ENCODE measurements around the gene DHX36.

DNA sequence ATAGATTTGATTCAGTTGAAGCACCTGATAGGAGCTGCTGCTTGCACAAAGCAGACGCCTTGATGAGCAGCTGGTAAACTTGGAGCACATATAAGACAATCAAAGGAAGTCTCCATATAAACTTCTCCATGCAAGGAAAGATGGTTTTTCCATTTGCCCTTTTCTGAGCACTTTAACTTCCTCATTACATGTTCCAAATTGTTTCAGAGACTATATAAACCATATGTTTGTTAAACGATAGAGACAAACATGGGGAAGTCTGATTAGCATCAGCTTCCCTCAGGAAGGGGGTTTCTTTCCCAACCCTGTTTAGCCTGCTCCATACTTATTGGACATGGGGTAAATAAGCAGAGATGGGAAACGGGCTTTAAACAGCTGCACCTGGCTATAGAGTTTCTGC is 88.0 kb downstream of the DHX36 start:
- TF ChIP-seq, protein P1, sequence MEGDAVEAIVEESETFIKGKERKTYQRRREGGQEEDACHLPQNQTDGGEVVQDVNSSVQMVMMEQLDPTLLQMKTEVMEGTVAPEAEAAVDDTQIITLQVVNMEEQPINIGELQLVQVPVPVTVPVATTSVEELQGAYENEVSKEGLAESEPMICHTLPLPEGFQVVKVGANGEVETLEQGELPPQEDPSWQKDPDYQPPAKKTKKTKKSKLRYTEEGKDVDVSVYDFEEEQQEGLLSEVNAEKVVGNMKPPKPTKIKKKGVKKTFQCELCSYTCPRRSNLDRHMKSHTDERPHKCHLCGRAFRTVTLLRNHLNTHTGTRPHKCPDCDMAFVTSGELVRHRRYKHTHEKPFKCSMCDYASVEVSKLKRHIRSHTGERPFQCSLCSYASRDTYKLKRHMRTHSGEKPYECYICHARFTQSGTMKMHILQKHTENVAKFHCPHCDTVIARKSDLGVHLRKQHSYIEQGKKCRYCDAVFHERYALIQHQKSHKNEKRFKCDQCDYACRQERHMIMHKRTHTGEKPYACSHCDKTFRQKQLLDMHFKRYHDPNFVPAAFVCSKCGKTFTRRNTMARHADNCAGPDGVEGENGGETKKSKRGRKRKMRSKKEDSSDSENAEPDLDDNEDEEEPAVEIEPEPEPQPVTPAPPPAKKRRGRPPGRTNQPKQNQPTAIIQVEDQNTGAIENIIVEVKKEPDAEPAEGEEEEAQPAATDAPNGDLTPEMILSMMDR (conservative IDR thresholded peaks at IDR 0.05; ENCODE audit: low read length) = no peak
- no peak for TF ChIP-seq EZH2phosphoT487 (IDR thresholded peaks at IDR 0.05; ENCODE audit: borderline replicate concordance)
